Breast epithelium (tissue), 3 donors: ENCODE results near the gene METTL1.

Experiments
- CTCF ChIP-seq, 3 donors: fragments of 450-650 bp; IDR thresholded peaks; one replicate each; pipeline ENCODE4 v1.5.1; 2016 to 2017; ENCODE audit warnings: antibody characterized with exemption in 3 of 3, mild to moderate bottlenecking in 3 of 3, moderate library complexity in 3 of 3
- POLR2A ChIP-seq: fragments of 450-650 bp; IDR thresholded peaks from one replicate; pipeline ENCODE4 v1.6.1; 2016; ENCODE audit warnings: antibody characterized with exemption, mild to moderate bottlenecking, moderate library complexity

GRCh38 chr12:57806677-57807076 lies 34.8 kb upstream of the METTL1 start:
- TF ChIP-seq POLR2A (no peak), CTCF (IDR thresholded peaks at IDR 0.05) (no peak)
